ENCODE measurements around the gene INPP5E. TPM values are rescaled to one million over a fixed set of nuclear protein-coding genes. Genes with fewer than 3 reads are reported as not detected.

Gene INPP5E
- total and polyA plus RNA-seq, 2 donors (not counting 1 experiment from before 2014, with no cell fraction given): 31.0 to 33.1 TPM

DNA sequence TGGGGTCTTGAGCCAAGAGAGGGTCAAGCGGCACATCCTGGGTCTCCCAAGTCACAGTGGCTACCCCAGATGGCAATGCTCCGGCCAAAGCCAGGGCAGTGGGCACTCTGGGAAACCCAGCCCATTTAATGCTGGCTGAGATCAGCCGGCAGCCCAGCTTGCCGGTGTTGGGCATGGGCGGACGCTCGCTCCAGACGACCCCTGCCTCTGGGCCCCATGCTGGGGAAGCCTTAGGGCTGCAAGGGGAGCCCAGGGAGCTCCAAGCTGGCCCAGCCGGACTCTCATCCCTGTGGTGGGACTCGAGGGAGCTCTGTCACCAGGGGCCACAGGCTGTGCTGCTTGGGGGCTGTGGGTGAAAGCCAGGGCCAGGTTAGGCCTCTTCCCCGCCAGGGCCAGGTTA is 60.2 kb downstream of the INPP5E start:
- Histone ChIP-seq H4K20me1 (ENCODE audit: control insufficient read depth, insufficient read depth, low read length, poor library complexity, severe bottlenecking) (no peaks in the 10 kb centered on the region), H3K36me3 (replicated peaks in 1 of 2; ENCODE audit: control extremely low read depth in 1 of 2, control insufficient read depth in 1 of 2, extremely low read depth in 1 of 2, insufficient read depth in 2 of 2, low read length in 1 of 2) (peaks cover 0 to 17% of the 10 kb centered on the region in 2 experiments), H3K4me1 (ENCODE audit: control insufficient read depth in 2 of 2, insufficient read depth in 2 of 2, low read length in 2 of 2) (no peaks in the 10 kb centered on the region), H3K27ac (ENCODE audit: low read length in 2 of 2) (no peak overlapping the region), H3K4me2 (replicated peaks; ENCODE audit: low read depth, low read length, poor library complexity, severe bottlenecking) (no peak overlapping the region), H3K4me3 (ENCODE audit: control extremely low read depth in 1 of 5, extremely low read depth in 1 of 5, insufficient read depth in 1 of 5, low read depth in 2 of 5, low read length in 4 of 5) (no peak overlapping the region), H3K27me3 (replicated peaks in 1 of 4; ENCODE audit: control extremely low read depth in 1 of 4, control insufficient read depth in 3 of 4, insufficient read depth in 4 of 4, low read length in 3 of 4) (no peaks in the 10 kb centered on the region), H3K9ac (ENCODE audit: low read length) (no peak overlapping the region), H3K79me2 (ENCODE audit: control insufficient read depth, insufficient read depth, low read length) (no peaks in the 10 kb centered on the region), H2AFZ (ENCODE audit: insufficient read depth, low read depth, low read length, poor library complexity, severe bottlenecking) (no peak overlapping the region), H3K9me3 (ENCODE audit: control extremely low read depth in 1 of 3, control insufficient read depth in 2 of 3, insufficient read depth in 1 of 3, low read length in 2 of 3) (no peaks in the 10 kb centered on the region)
- H3K27me3 Mint-ChIP-seq: no peaks in the 10 kb centered on the region
- ChIA-PET POLR2A (no interaction called here), CTCF (no interaction called here)
- no peak overlapping the region for H3K27ac Mint-ChIP-seq
- no peaks in the 10 kb centered on the region for H3K9me3 Mint-ChIP-seq (ENCODE audit: insufficient read depth)
- intact Hi-C loops (cut with micrococcal nuclease): no loop called here
- 96% methylated on average over 10 of the region's 11 CpGs for WGBS (ENCODE audit: insufficient coverage)
- ATAC-seq (ENCODE audit: low read depth) (no peak), DNase-seq (no peak)
- no peak overlapping the region for H3K4me3 Mint-ChIP-seq
- no peaks in the 10 kb centered on the region for H3K4me1 Mint-ChIP-seq
- TF ChIP-seq, protein P1, sequence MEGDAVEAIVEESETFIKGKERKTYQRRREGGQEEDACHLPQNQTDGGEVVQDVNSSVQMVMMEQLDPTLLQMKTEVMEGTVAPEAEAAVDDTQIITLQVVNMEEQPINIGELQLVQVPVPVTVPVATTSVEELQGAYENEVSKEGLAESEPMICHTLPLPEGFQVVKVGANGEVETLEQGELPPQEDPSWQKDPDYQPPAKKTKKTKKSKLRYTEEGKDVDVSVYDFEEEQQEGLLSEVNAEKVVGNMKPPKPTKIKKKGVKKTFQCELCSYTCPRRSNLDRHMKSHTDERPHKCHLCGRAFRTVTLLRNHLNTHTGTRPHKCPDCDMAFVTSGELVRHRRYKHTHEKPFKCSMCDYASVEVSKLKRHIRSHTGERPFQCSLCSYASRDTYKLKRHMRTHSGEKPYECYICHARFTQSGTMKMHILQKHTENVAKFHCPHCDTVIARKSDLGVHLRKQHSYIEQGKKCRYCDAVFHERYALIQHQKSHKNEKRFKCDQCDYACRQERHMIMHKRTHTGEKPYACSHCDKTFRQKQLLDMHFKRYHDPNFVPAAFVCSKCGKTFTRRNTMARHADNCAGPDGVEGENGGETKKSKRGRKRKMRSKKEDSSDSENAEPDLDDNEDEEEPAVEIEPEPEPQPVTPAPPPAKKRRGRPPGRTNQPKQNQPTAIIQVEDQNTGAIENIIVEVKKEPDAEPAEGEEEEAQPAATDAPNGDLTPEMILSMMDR (IDR thresholded peaks at IDR 0.05): no peak
- no peak for TF ChIP-seq EZH2 (IDR thresholded peaks at IDR 0.05; ENCODE audit: borderline replicate concordance, insufficient read depth, low read depth, low read length, poor library complexity, severe bottlenecking)

DNA sequence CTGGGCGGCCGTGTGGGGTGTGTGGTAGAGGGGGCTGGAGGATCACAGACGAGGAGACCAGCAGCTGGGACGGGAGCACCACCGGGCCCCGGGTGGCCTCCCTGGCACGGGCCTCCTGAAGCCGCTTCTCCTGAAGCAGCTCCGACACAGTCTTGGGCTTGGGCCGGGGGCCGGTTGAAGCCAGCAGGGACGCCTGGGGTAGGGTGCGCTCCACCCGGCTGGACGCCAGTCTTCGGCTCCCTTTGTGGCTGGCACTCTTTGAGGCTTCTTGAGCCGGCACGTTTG is 60.7 kb downstream of the INPP5E start:
- H3K27ac ChIP-seq (ENCODE audit: low read length in 2 of 2): no peak overlapping the region
- H3K9ac ChIP-seq (ENCODE audit: low read length): no peak overlapping the region
- H3K4me1 ChIP-seq (ENCODE audit: control insufficient read depth in 2 of 2, insufficient read depth in 2 of 2, low read length in 2 of 2): no peaks in the 10 kb centered on the region
- WGBS (ENCODE audit: insufficient coverage): 97% methylated on average over 18 of the region's 18 CpGs
- no peak overlapping the region for H3K4me3 ChIP-seq (ENCODE audit: control extremely low read depth in 1 of 5, extremely low read depth in 1 of 5, insufficient read depth in 1 of 5, low read depth in 2 of 5, low read length in 4 of 5)
- H3K36me3 ChIP-seq (replicated peaks in 1 of 2; ENCODE audit: control extremely low read depth in 1 of 2, control insufficient read depth in 1 of 2, extremely low read depth in 1 of 2, insufficient read depth in 2 of 2, low read length in 1 of 2): peaks cover 0 to 17% of the 10 kb centered on the region in 2 experiments
- Mint-ChIP-seq H3K4me1 (no peaks in the 10 kb centered on the region), H3K27ac (no peak overlapping the region), H3K27me3 (no peaks in the 10 kb centered on the region), H3K4me3 (no peak overlapping the region), H3K9me3 (ENCODE audit: insufficient read depth) (no peaks in the 10 kb centered on the region)
- H2AFZ ChIP-seq (ENCODE audit: insufficient read depth, low read depth, low read length, poor library complexity, severe bottlenecking): no peak overlapping the region
- H3K27me3 ChIP-seq (replicated peaks in 1 of 4; ENCODE audit: control extremely low read depth in 1 of 4, control insufficient read depth in 3 of 4, insufficient read depth in 4 of 4, low read length in 3 of 4): no peaks in the 10 kb centered on the region
- H3K79me2 ChIP-seq (ENCODE audit: control insufficient read depth, insufficient read depth, low read length): no peaks in the 10 kb centered on the region
- intact Hi-C loops (cut with micrococcal nuclease): no loop called here
- ATAC-seq (ENCODE audit: low read depth): no peak
- DNase-seq: no peak
- ChIA-PET CTCF (interaction anchor here (0.9 kb wide), 1 partner anchor 14 kb away, joined by 3 read pairs; no protein-coding TSS in a partner anchor), POLR2A (no interaction called here)
- H4K20me1 ChIP-seq (ENCODE audit: control insufficient read depth, insufficient read depth, low read length, poor library complexity, severe bottlenecking): no peaks in the 10 kb centered on the region
- H3K9me3 ChIP-seq (ENCODE audit: control extremely low read depth in 1 of 3, control insufficient read depth in 2 of 3, insufficient read depth in 1 of 3, low read length in 2 of 3): no peaks in the 10 kb centered on the region
- H3K4me2 ChIP-seq (replicated peaks; ENCODE audit: low read depth, low read length, poor library complexity, severe bottlenecking): no peak overlapping the region
- TF ChIP-seq EZH2 (IDR thresholded peaks at IDR 0.05; ENCODE audit: borderline replicate concordance, insufficient read depth, low read depth, low read length, poor library complexity, severe bottlenecking): no peak
- TF ChIP-seq, protein P1 (IDR thresholded peaks at IDR 0.05): no peak

Other genes starting within 250 kb of the INPP5E start
- 0.19 and 0.30 TPM in 2 replicates for gene LHX3, start 234.7 kb downstream of the INPP5E start, total RNA-seq
- gene LHX3, start 234.7 kb downstream of the INPP5E start, polyA plus RNA-seq: 0.07 TPM in 2 replicates
- 139 and 141 TPM in 2 replicates for gene QSOX2, start 194.0 kb downstream of the INPP5E start, total RNA-seq
- 62.9 and 85.0 TPM in 2 replicates for gene QSOX2, start 194.0 kb downstream of the INPP5E start, polyA plus RNA-seq
- gene CCDC187, start 135.8 kb downstream of the INPP5E start, total RNA-seq: 7.6 and 8.2 TPM in 2 replicates
- gene CCDC187, start 135.8 kb downstream of the INPP5E start, polyA plus RNA-seq: 1.5 and 3.1 TPM in 2 replicates
- gene GPSM1, start 112.3 kb downstream of the INPP5E start, total RNA-seq: 6.3 and 6.8 TPM in 2 replicates
- gene GPSM1, start 112.3 kb downstream of the INPP5E start, polyA plus RNA-seq: 2.4 and 6.2 TPM in 2 replicates
- gene DNLZ, start 76.1 kb downstream of the INPP5E start, total RNA-seq: 23.0 and 25.4 TPM in 2 replicates
- 39.9 and 42.0 TPM in 2 replicates for gene DNLZ, start 76.1 kb downstream of the INPP5E start, polyA plus RNA-seq
- 0.44 and 0.57 TPM in 2 replicates for gene CARD9, start 66.2 kb downstream of the INPP5E start, total RNA-seq
- gene CARD9, start 66.2 kb downstream of the INPP5E start, polyA plus RNA-seq: 1.1 and 1.6 TPM in 2 replicates
- gene SNAPC4, start 39.7 kb downstream of the INPP5E start, total RNA-seq: 15.4 and 15.6 TPM in 2 replicates
- gene SNAPC4, start 39.7 kb downstream of the INPP5E start, polyA plus RNA-seq: 11.2 and 13.1 TPM in 2 replicates
- 86.3 and 94.7 TPM in 2 replicates for gene ENTR1, start 29.2 kb downstream of the INPP5E start, total RNA-seq
- gene ENTR1, start 29.2 kb downstream of the INPP5E start, polyA plus RNA-seq: 77.7 and 110 TPM in 2 replicates
- 64.6 and 72.2 TPM in 2 replicates for gene PMPCA, start 29.2 kb downstream of the INPP5E start, total RNA-seq
- gene PMPCA, start 29.2 kb downstream of the INPP5E start, polyA plus RNA-seq: 64.4 and 97.6 TPM in 2 replicates
- gene SEC16A, start 43.2 kb upstream of the INPP5E start, total RNA-seq: 73.4 and 79.5 TPM in 2 replicates
- gene SEC16A, start 43.2 kb upstream of the INPP5E start, polyA plus RNA-seq: 31.7 and 41.6 TPM in 2 replicates
- gene NOTCH1, start 106.2 kb upstream of the INPP5E start, total RNA-seq: 38.5 and 40.6 TPM in 2 replicates
- gene NOTCH1, start 106.2 kb upstream of the INPP5E start, polyA plus RNA-seq: 16.6 and 19.6 TPM in 2 replicates
- 0.34 TPM in 1 of 2 replicates, not detected in the other for gene EGFL7, start 223.1 kb upstream of the INPP5E start, total RNA-seq
- gene EGFL7, start 223.1 kb upstream of the INPP5E start, polyA plus RNA-seq: 0.13 TPM in 1 of 2 replicates, not detected in the other
- gene AGPAT2, start 247.6 kb upstream of the INPP5E start, total RNA-seq: 25.1 and 32.7 TPM in 2 replicates
- gene AGPAT2, start 247.6 kb upstream of the INPP5E start, polyA plus RNA-seq: 28.4 and 30.8 TPM in 2 replicates